Left lung (tissue), 10 donors: Measurements from ENCODE around the gene KRTAP10-4. TPM values are rescaled to one million over a fixed set of nuclear protein-coding genes. Genes with fewer than 3 reads are reported as not detected.

Source experiments
- ATAC-seq: fragments of 200-7000 bp; cut with Tn5 transposase; one replicate; pipeline ENCODE4 v1.9.1; 2020; ENCODE audit warnings: moderate library complexity
- DNase-seq, 4 donors: peaks; one replicate each; pipeline ENCODE4 v3.0.0-alpha.2; 2013 to 2020
- H3K27ac ChIP-seq, 2 donors: fragments of 200-600 bp; sonication (generic) in 1 of 2; one replicate each; pipeline versions ENCODE4 v1.5.0 to v1.8.0; 2020 to 2021
- H3K27me3 ChIP-seq, 2 donors: fragments of 200-600 bp; sonication (generic) in 1 of 2; one replicate each; pipeline versions ENCODE4 v1.5.0 to v1.8.0; 2020 to 2021
- H3K36me3 ChIP-seq, 2 donors: fragments of 200-600 bp; sonication (generic) in 1 of 2; one replicate each; pipeline versions ENCODE4 v1.5.0 to v1.8.0; 2020 to 2021
- H3K4me1 ChIP-seq, 2 donors: fragments of 200-600 bp; one replicate each; pipeline ENCODE4 v1.8.0; 2021
- H3K4me3 ChIP-seq, 2 donors: fragments of 200-600 bp; sonication (generic) in 1 of 2; one replicate each; pipeline versions ENCODE4 v1.5.0 to v1.8.0; 2020 to 2021; ENCODE audit warnings: mild to moderate bottlenecking in 1 of 2
- H3K9me3 ChIP-seq, 2 donors: fragments of 200-600 bp; sonication (generic) in 1 of 2; one replicate each; pipeline versions ENCODE4 v1.5.0 to v1.8.0; 2020 to 2021
- CTCF ChIP-seq, 2 donors: fragments of 200-600 bp; sonication (generic) in 1 of 2; IDR thresholded peaks; one replicate each; pipeline versions ENCODE4 v1.5.0 to v1.8.0; 2021; ENCODE audit warnings: antibody characterized with exemption in 2 of 2
- intact Hi-C, 2 donors: fragments of 100-400 bp; cut with DNase I; formaldehyde crosslinking; loops; one replicate each; pipeline versions ENCODE4 v1.11.2 to v1.14.2; 2022
- polyA plus RNA-seq, 6 donors: library from polyadenylated mRNA; unstranded; fragments of 120-200 nt; gene quantifications; one replicate each; pipeline ENCODE4 v1.2.1, GENCODE V29; 2013; ENCODE audit not compliant: insufficient read length in 6 of 6
- total RNA-seq, 2 donors: library from RNA; stranded (reverse); fragmentation: NEBNext Ultra II Directional; extraction: Animal tissue kit (Norgen Biotek cat#: 25700); gene quantifications; one replicate each; pipeline ENCODE4 v1.2.1, GENCODE V29; 2021
- donor health status: DM: no; HTN: yes; CAD: no.
- donor health status: DM: no; HTN: no; CAD: no.

Gene KRTAP10-4
- total and polyA plus RNA-seq, 8 donors, result not detected

GRCh38 chr21:44613386-44614155, 40.0 kb downstream of the KRTAP10-4 start:
- ATAC-seq, result no peak
- H3K4me1 ChIP-seq, result no peaks in the 10 kb centered on the region
- no peak for TF ChIP-seq CTCF (IDR thresholded peaks at IDR 0.05)
- intact Hi-C loops, result no loop called here
- DNase-seq, result peak in 1 of 4 donors; percentile 57
- no peaks in the 10 kb centered on the region for H3K36me3 ChIP-seq
- H3K4me3 ChIP-seq, result no peak overlapping the region
- peaks cover 0 to 27% of the 10 kb centered on the region in 2 donors for H3K9me3 ChIP-seq
- H3K27ac ChIP-seq, result no peak overlapping the region
- peaks cover 0 to 36% of the 10 kb centered on the region in 2 donors for H3K27me3 ChIP-seq

- ATAC-seq, result no peak
- Histone ChIP-seq H3K27ac (no peak overlapping the region), H3K4me3 (no peak overlapping the region), H3K9me3 (peaks cover 0 to 27% of the 10 kb centered on the region in 2 donors), H3K36me3 (no peaks in the 10 kb centered on the region), H3K27me3 (peaks cover 0 to 36% of the 10 kb centered on the region in 2 donors), H3K4me1 (no peaks in the 10 kb centered on the region)
- intact Hi-C loops, result no loop called here
- no peak for TF ChIP-seq CTCF (IDR thresholded peaks at IDR 0.05)
- DNase-seq, result peak in 1 of 4 donors; percentile 60
Observed at GRCh38 chr21:44614161-44614631, 40.7 kb downstream of the KRTAP10-4 start.

DNA sequence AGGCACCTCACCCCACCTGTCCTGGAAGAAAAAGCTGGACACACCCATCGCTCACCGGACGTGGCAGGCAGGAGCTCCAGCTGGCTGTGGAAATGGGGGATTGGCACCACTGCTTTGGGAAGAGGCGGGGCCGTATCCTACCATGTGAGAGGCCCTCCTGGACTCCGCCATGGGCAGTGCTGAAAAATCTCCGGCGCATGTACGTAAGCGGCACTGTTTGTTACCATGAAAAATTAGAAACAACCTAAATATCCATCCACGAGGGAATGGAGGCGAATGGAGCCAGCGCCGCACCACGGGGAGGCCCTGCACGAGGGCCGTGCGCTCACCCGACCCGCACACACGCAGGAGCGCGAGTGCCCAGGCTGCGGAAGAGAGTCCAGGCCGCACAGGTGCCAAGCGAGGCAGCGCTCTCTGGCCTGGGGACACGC, 41.4 kb downstream of the KRTAP10-4 start:
- ATAC-seq, result no peak
- peaks cover 0 to 23% of the 10 kb centered on the region in 2 donors for H3K9me3 ChIP-seq
- H3K4me1 ChIP-seq, result no peaks in the 10 kb centered on the region
- TF ChIP-seq CTCF (IDR thresholded peaks at IDR 0.05), result no peak
- intact Hi-C loops, result no loop called here
- peaks cover 0 to 36% of the 10 kb centered on the region in 2 donors for H3K27me3 ChIP-seq
- H3K4me3 ChIP-seq, result no peak overlapping the region
- no peak overlapping the region for H3K27ac ChIP-seq
- H3K36me3 ChIP-seq, result no peaks in the 10 kb centered on the region
- DNase-seq, result peak in 1 of 4 donors; percentile 64

DNA sequence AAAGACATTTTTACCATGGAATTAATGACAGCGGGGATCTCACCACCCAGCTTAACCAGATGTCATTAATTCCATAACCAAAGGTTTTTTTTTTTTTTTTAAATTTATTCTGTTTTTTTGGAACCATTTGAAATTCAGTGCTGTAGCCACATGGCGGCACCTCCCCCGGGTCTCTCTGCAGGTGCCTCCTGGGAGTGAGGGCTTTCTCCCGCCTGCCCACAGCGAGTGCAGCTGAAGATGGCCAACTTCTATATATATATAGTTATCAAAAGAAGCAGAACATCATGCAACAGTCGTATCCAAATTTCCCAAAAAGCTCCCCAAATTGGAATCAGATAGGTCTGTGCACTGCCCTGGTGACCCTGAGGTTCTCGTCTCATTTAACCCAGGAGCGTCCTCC, 41.9 kb downstream of the KRTAP10-4 start:
- Histone ChIP-seq H3K27me3 (peaks cover 0 to 36% of the 10 kb centered on the region in 2 donors), H3K4me3 (no peak overlapping the region), H3K4me1 (no peaks in the 10 kb centered on the region), H3K9me3 (peaks cover 0 to 23% of the 10 kb centered on the region in 2 donors), H3K27ac (no peak overlapping the region), H3K36me3 (no peaks in the 10 kb centered on the region)
- DNase-seq (no peak), ATAC-seq (no peak)
- no peak for TF ChIP-seq CTCF (IDR thresholded peaks at IDR 0.05)
- intact Hi-C loops, result no loop called here

GRCh38 chr21:44615911-44616590, 42.5 kb downstream of the KRTAP10-4 start:
- DNase-seq (peak in 1 of 4 donors; percentile 54), ATAC-seq (no peak)
- TF ChIP-seq CTCF (IDR thresholded peaks at IDR 0.05), result no peak
- Histone ChIP-seq H3K36me3 (no peaks in the 10 kb centered on the region), H3K9me3 (peaks cover 0 to 22% of the 10 kb centered on the region in 2 donors), H3K4me3 (no peak overlapping the region), H3K4me1 (no peaks in the 10 kb centered on the region), H3K27me3 (peaks cover 0 to 36% of the 10 kb centered on the region in 2 donors), H3K27ac (no peak overlapping the region)
- intact Hi-C loops, result no loop called here
